H1 (cell line): ENCODE measurements around the gene MAP7. TPM values are rescaled to one million over a fixed set of nuclear protein-coding genes. Genes with fewer than 3 reads are reported as not detected.

ENCODE experiments used
- CTCF ChIA-PET: fragments of 300-600 bp; sonication (Branson Sonifier 250); formaldehyde crosslinking; loops from one replicate; lab custom pipeline; 2021; ENCODE audit not compliant: partially characterized antibody; lab: Charles Lee
- POLR2A ChIA-PET: fragments of 300-600 bp; sonication (Branson Sonifier 250); formaldehyde crosslinking; loops from one replicate; lab custom pipeline; 2021; ENCODE audit warnings: inconsistent platforms; ENCODE audit not compliant: partially characterized antibody; lab: Charles Lee
- DNase-seq, 2 experiments: peaks; one replicate each; pipeline versions ENCODE4 v3.0.0 to v3.0.0-alpha.2; 2010 to 2022; ENCODE audit warnings: low spot score in 2 of 2, low read depth in 1 of 2, mixed read lengths in 1 of 2
- FAIRE-seq: peaks from 2 replicates; lab custom pipeline; 2011; peaks lifted over from hg19 to GRCh38; lab: Jason Lieb, UNC
- H2AFZ ChIP-seq: 2 replicates; pipeline ENCODE4 v1.8.1; 2012; ENCODE audit warnings: low read length, inconsistent platforms
- H2AK5ac ChIP-seq: 2 replicates; pipeline ENCODE4 v1.6.1; 2013; ENCODE audit warnings: low read depth, low read length
- H2BK120ac ChIP-seq: replicated peaks from 2 replicates; pipeline ENCODE3; 2013; ENCODE audit warnings: low read depth, low read length, inconsistent platforms
- H2BK12ac ChIP-seq: 2 replicates; pipeline ENCODE4 v1.6.1; 2013; ENCODE audit warnings: low read depth, low read length
- H2BK15ac ChIP-seq: 2 replicates; pipeline ENCODE4 v1.6.1; 2013; ENCODE audit warnings: low read length
- H2BK20ac ChIP-seq: 2 replicates; pipeline ENCODE4 v1.6.1; 2013; ENCODE audit warnings: low read length
- H2BK5ac ChIP-seq: 2 replicates; pipeline ENCODE4 v1.6.1; 2013; ENCODE audit warnings: low read depth, low read length
- H3K14ac ChIP-seq: 2 replicates; pipeline ENCODE4 v1.6.1; 2013; ENCODE audit warnings: inconsistent platforms; ENCODE audit not compliant: insufficient read length
- H3K18ac ChIP-seq: 2 replicates; pipeline ENCODE4 v1.6.1; 2013; ENCODE audit warnings: low read length; ENCODE audit errors: extremely low read depth
- H3K23ac ChIP-seq: 2 replicates; pipeline ENCODE4 v1.6.1; 2013; ENCODE audit warnings: inconsistent platforms; ENCODE audit not compliant: insufficient read length
- H3K23me2 ChIP-seq: 2 replicates; pipeline ENCODE4 v1.6.1; 2013; ENCODE audit warnings: low read depth, low read length
- H3K27ac ChIP-seq: 2 replicates; pipeline ENCODE4 v1.6.1; 2011; ENCODE audit warnings: low read depth, low read length, inconsistent platforms
- H3K27me3 ChIP-seq, 4 experiments: replicated peaks in 1 of 4; 1 replicate in 1 of 4; 2 replicates in 3 of 4; pipeline versions ENCODE4 v1.6.1 to v1.8.1; 2011 to 2013; ENCODE audit warnings: low read length in 3 of 4, mild to moderate bottlenecking in 3 of 4, inconsistent platforms in 2 of 4, mixed read lengths in 2 of 4, moderate library complexity in 1 of 4; ENCODE audit not compliant: control insufficient read depth in 3 of 4, insufficient read depth in 3 of 4; ENCODE audit errors: extremely low read depth in 1 of 4
- H3K36me3 ChIP-seq, 4 experiments: 2 replicates each; pipeline versions ENCODE4 v1.6.1 to v1.8.1; 2011 to 2013; ENCODE audit warnings: mild to moderate bottlenecking in 4 of 4, low read length in 3 of 4, moderate library complexity in 2 of 4, control low read depth in 1 of 4, inconsistent platforms in 1 of 4; ENCODE audit not compliant: insufficient read depth in 4 of 4, control insufficient read depth in 2 of 4
- H3K4ac ChIP-seq: replicated peaks from 2 replicates; pipeline ENCODE3; 2013; ENCODE audit warnings: low read length, low read depth, mixed read lengths, inconsistent platforms; ENCODE audit not compliant: insufficient read length
- H3K4me1 ChIP-seq, 4 experiments: replicated peaks in 1 of 4; 1 replicate in 1 of 4; 2 replicates in 3 of 4; pipeline versions ENCODE4 v1.6.1 to v1.8.1; 2011 to 2013; ENCODE audit warnings: low read length in 3 of 4, inconsistent platforms in 2 of 4, mixed read lengths in 1 of 4; ENCODE audit not compliant: insufficient read depth in 4 of 4, control insufficient read depth in 3 of 4
- H3K4me2 ChIP-seq, 2 experiments: 2 replicates each; pipeline versions ENCODE4 v1.6.1 to v1.8.1; 2011 to 2013; ENCODE audit warnings: low read depth in 2 of 2, low read length in 2 of 2, control low read depth in 1 of 2, inconsistent platforms in 1 of 2, mild to moderate bottlenecking in 1 of 2; ENCODE audit not compliant: insufficient read depth in 1 of 2
- H3K4me3 ChIP-seq, 4 experiments: fragments of 200-600, 300-600 bp in 1 of 4; sonication (generic), shearing (Covaris generic), sonication (Bioruptor Twin) in 1 of 4; 2 replicates each; pipeline versions ENCODE4 v1.5.1 to v1.8.1; 2011 to 2016; ENCODE audit warnings: low read length in 4 of 4, low read depth in 3 of 4, control low read depth in 2 of 4, inconsistent platforms in 2 of 4, mild to moderate bottlenecking in 2 of 4, mixed read lengths in 1 of 4, moderate library complexity in 1 of 4; ENCODE audit not compliant: insufficient read depth in 2 of 4; ENCODE audit errors: extremely low read depth in 1 of 4
- H3K56ac ChIP-seq: replicated peaks from 2 replicates; pipeline ENCODE3; 2013; ENCODE audit warnings: low read depth, mild to moderate bottlenecking, mixed read lengths, low read length, inconsistent platforms; ENCODE audit not compliant: insufficient read length
- H3K79me1 ChIP-seq: 2 replicates; pipeline ENCODE4 v1.6.1; 2013; ENCODE audit warnings: low read depth, low read length, control low read depth
- H3K79me2 ChIP-seq, 2 experiments: 2 replicates each; pipeline versions ENCODE4 v1.6.1 to v1.8.1; 2012 to 2013; ENCODE audit warnings: low read length in 2 of 2, mild to moderate bottlenecking in 2 of 2, inconsistent platforms in 1 of 2; ENCODE audit not compliant: insufficient read depth in 2 of 2, control insufficient read depth in 1 of 2
- H3K9ac ChIP-seq, 4 experiments: replicated peaks in 1 of 4; 1 replicate in 1 of 4; 2 replicates in 3 of 4; pipeline versions ENCODE4 v1.6.1 to v1.8.1; 2011 to 2013; ENCODE audit warnings: low read depth in 3 of 4, low read length in 3 of 4, control low read depth in 2 of 4, mild to moderate bottlenecking in 2 of 4, moderate library complexity in 2 of 4, inconsistent platforms in 1 of 4; ENCODE audit errors: extremely low read depth in 1 of 4
- H3K9me3 ChIP-seq, 2 experiments: 2 replicates each; pipeline versions ENCODE4 v1.6.1 to v1.8.1; 2012 to 2013; ENCODE audit warnings: mild to moderate bottlenecking in 2 of 2, moderate library complexity in 2 of 2, control low read depth in 1 of 2, inconsistent platforms in 1 of 2, low read depth in 1 of 2, low read length in 1 of 2, mixed read lengths in 1 of 2; ENCODE audit not compliant: insufficient read depth in 2 of 2
- H4K20me1 ChIP-seq, 2 experiments: replicated peaks in 1 of 2; 2 replicates each; pipeline versions ENCODE3 to v1.8.1; 2011 to 2013; ENCODE audit warnings: inconsistent platforms in 2 of 2, low read length in 2 of 2, mild to moderate bottlenecking in 1 of 2; ENCODE audit not compliant: insufficient read depth in 2 of 2, control insufficient read depth in 1 of 2
- H4K5ac ChIP-seq: 2 replicates; pipeline ENCODE4 v1.6.1; 2013; ENCODE audit warnings: low read length, low read depth, mixed read lengths, inconsistent platforms; ENCODE audit not compliant: insufficient read length
- H4K8ac ChIP-seq: 2 replicates; pipeline ENCODE4 v1.8.0; 2013; ENCODE audit warnings: mild to moderate bottlenecking, moderate library complexity, low read length, inconsistent platforms; ENCODE audit not compliant: insufficient read depth; ENCODE audit errors: extremely low read depth
- H4K91ac ChIP-seq: replicated peaks from 2 replicates; pipeline ENCODE3; 2013; ENCODE audit warnings: low read length, mixed read lengths, inconsistent platforms; ENCODE audit not compliant: insufficient read length
- ATF2 ChIP-seq: IDR thresholded peaks from 2 replicates; pipeline ENCODE4 v1.6.1; 2012; ENCODE audit warnings: low read length, inconsistent platforms
- CTBP2 ChIP-seq: IDR thresholded peaks from 2 replicates; pipeline ENCODE4 v1.7.0; 2011; ENCODE audit warnings: borderline replicate concordance, mild to moderate bottlenecking, moderate library complexity, mixed read lengths, low read length; ENCODE audit not compliant: insufficient read depth, insufficient read length
- EP300 ChIP-seq, 2 experiments: IDR thresholded peaks; 1 replicate in 1 of 2; 2 replicates in 1 of 2; pipeline ENCODE4 v1.6.1; 2011 to 2012; ENCODE audit warnings: low read depth in 2 of 2, low read length in 2 of 2, mild to moderate bottlenecking in 2 of 2, borderline replicate concordance in 1 of 2, inconsistent platforms in 1 of 2, moderate library complexity in 1 of 2
- HDAC2 ChIP-seq, 2 experiments: fragments of 300-600 bp in 1 of 2; sonication (generic) in 1 of 2; IDR thresholded peaks; 2 replicates each; pipeline ENCODE4 v1.6.1; 2011 to 2012; ENCODE audit warnings: low read depth in 2 of 2, low read length in 2 of 2, mild to moderate bottlenecking in 2 of 2, moderate library complexity in 2 of 2, borderline replicate concordance in 1 of 2, inconsistent platforms in 1 of 2
- HDAC6 ChIP-seq: IDR thresholded peaks from one replicate; pipeline ENCODE4 v1.7.1; 2012; ENCODE audit warnings: low read depth, mild to moderate bottlenecking, inconsistent platforms, low read length, moderate library complexity
- JUND ChIP-seq: IDR thresholded peaks from 2 replicates; pipeline ENCODE4 v1.6.1; 2011; ENCODE audit warnings: mild to moderate bottlenecking, improper control_type of control experiment, low read length
- MAFK ChIP-seq: IDR thresholded peaks from 2 replicates; pipeline ENCODE4 v1.6.1; 2012; ENCODE audit warnings: low read depth, mild to moderate bottlenecking, improper control_type of control experiment, low read length
- RBBP5 ChIP-seq: IDR thresholded peaks from 2 replicates; pipeline ENCODE4 v1.7.1; 2012; ENCODE audit warnings: low read depth, mild to moderate bottlenecking, inconsistent platforms, low read length, moderate library complexity, borderline replicate concordance
- SAP30 ChIP-seq: fragments of 300-600 bp; sonication (generic); IDR thresholded peaks from 2 replicates; pipeline ENCODE4 v1.7.1; 2012; ENCODE audit warnings: low read length, moderate library complexity, mild to moderate bottlenecking, inconsistent platforms; ENCODE audit not compliant: insufficient read depth, insufficient replicate concordance
- SUZ12 ChIP-seq: fragments of 200-600 bp; sonication (generic); IDR thresholded peaks from 2 replicates; pipeline ENCODE4 v1.6.1; 2012; ENCODE audit warnings: mild to moderate bottlenecking, inconsistent platforms, low read length, moderate library complexity, mixed read lengths
- TEAD4 ChIP-seq: IDR thresholded peaks from 2 replicates; pipeline ENCODE4 v1.6.1; 2012; ENCODE audit warnings: low read depth, low read length, inconsistent platforms, mixed read lengths
- WGBS, 2 experiments: shearing (Covaris generic) in 1 of 2; methylation state at CpG; one replicate each; pipeline versions ENCODE4 v1.1.6 to v1.1.7; 2013 to 2015; ENCODE audit warnings: low lambda C conversion rate in 2 of 2, mixed read lengths in 2 of 2, inconsistent platforms in 1 of 2, low coverage in 1 of 2, missing lambda C conversion rate in 1 of 2; ENCODE audit not compliant: insufficient replicate concordance in 2 of 2, insufficient coverage in 1 of 2, insufficient read length in 1 of 2; ENCODE audit errors: extremely low coverage in 1 of 2, missing lambda C conversion rate in 1 of 2; 5-methylcytosine and 5-hydroxymethylcytosine counted together
- polyA plus RNA-seq, 7 experiments: library from polyadenylated mRNA; depleted of rRNA in 3 of 7; stranded (reverse) in 5 of 7; unstranded in 2 of 7; fragments of >200 nt in 5 of 7; fragments of 200-250 nt in 2 of 7; gene quantifications; 1 replicate in 5 of 7; 2 replicates in 1 of 7; 4 replicates in 1 of 7; pipeline versions ENCODE4 v1.2.1 to v1.2.3, GENCODE V29; 2011 to 2013; ENCODE audit warnings: missing spikeins in 2 of 7, mixed read lengths in 2 of 7
- total RNA-seq: library from RNA; stranded (reverse); fragmentation: NEBNext Ultra II Directional; extraction: Animal tissue kit (Norgen Biotek cat#: 25700); gene quantifications from 2 replicates; pipeline ENCODE4 v1.2.1, GENCODE V29; 2021

Gene MAP7
- total and polyA plus RNA-seq, 2 of the 8 experiments (the other 6 are each of a cell fraction or from before 2014, with no cell fraction given): 13.5 to 66.9 TPM

- H2BK12ac ChIP-seq: no peak overlapping the region
- FAIRE-seq: no peak
- H4K91ac ChIP-seq: no peak overlapping the region
- H3K36me3 ChIP-seq: peaks cover 0 to 13% (median 2%) of the 10 kb centered on the region in 4 experiments; a peak in 3 of 8 replicates
- no peak overlapping the region for H2BK120ac ChIP-seq
- H3K9ac ChIP-seq: no peak overlapping the region
- H3K4me3 ChIP-seq: no peak overlapping the region
- H3K14ac ChIP-seq: no peak overlapping the region
- H4K8ac ChIP-seq: no peak overlapping the region
- no peaks in the 10 kb centered on the region for H3K27me3 ChIP-seq
- no peak overlapping the region for H3K56ac ChIP-seq
- no peaks in the 10 kb centered on the region for H3K9me3 ChIP-seq
- no peak overlapping the region for H2BK15ac ChIP-seq
- no peak overlapping the region for H3K27ac ChIP-seq
- ChIA-PET CTCF (interaction anchor here (1.0 to 1.6 kb wide), 2 partner anchors 28 to 127 kb away, joined by 3 to 4 read pairs; no protein-coding TSS in a partner anchor), POLR2A (no interaction called here)
- H3K23me2 ChIP-seq: no peaks in the 10 kb centered on the region
- H2BK20ac ChIP-seq: no peak overlapping the region
- H3K79me1 ChIP-seq: peaks cover 5% of the 10 kb centered on the region; the same call in 1 of the 2 replicates
- no peak overlapping the region for H3K4ac ChIP-seq
- no peak for DNase-seq
- no peaks in the 10 kb centered on the region; a peak in 1 of 7 replicates for H3K4me1 ChIP-seq
- no peak overlapping the region for H3K4me2 ChIP-seq
- no peak overlapping the region for H2AK5ac ChIP-seq
- H2AFZ ChIP-seq: no peak overlapping the region
- H4K5ac ChIP-seq: no peak overlapping the region
- H4K20me1 ChIP-seq: peaks cover 0 to 4% of the 10 kb centered on the region in 2 experiments
- H3K79me2 ChIP-seq: peaks cover 0 to 23% of the 10 kb centered on the region in 2 experiments; a peak in 2 of 4 replicates
- no peak overlapping the region for H3K18ac ChIP-seq
- 80% methylated on average over 3 of the region's 3 CpGs; no CpG with 5 or more reads in 1 of the 2 experiments for WGBS, 2 experiments
- no peak overlapping the region for H3K23ac ChIP-seq
- no peak overlapping the region for H2BK5ac ChIP-seq
- TF ChIP-seq HDAC6: no peak
- no peak for TF ChIP-seq TEAD4
- TF ChIP-seq RBBP5: no peak
- no peak for TF ChIP-seq CTBP2
- TF ChIP-seq JUND: no peak
- TF ChIP-seq ATF2: no peak
- no peak for TF ChIP-seq SAP30
- no peak for TF ChIP-seq MAFK
- no peak for TF ChIP-seq EP300 (IDR thresholded peaks at IDR 0.05; ENCODE audit: borderline replicate concordance in 1 of 2, low read depth in 2 of 2, low read length in 2 of 2)
- TF ChIP-seq SUZ12: no peak
- TF ChIP-seq HDAC2 (IDR thresholded peaks at IDR 0.05; ENCODE audit: borderline replicate concordance in 1 of 2, low read depth in 2 of 2, low read length in 2 of 2): no peak
These were observed 129.4 kb downstream of the MAP7 start for GRCh38 chr6:136420853-136421252.
